GM12878 (cell line): ENCODE data around the gene ADAMTS7. TPM values are rescaled to one million over a fixed set of nuclear protein-coding genes. Genes with fewer than 3 reads are reported as not detected.

Experiments used
- ATAC-seq: fragments of 200-7000 bp; cut with Tn5 transposase; 3 replicates; pipeline ENCODE4 v1.9.1; 2020; ENCODE audit warnings: mild to moderate bottlenecking, moderate library complexity
- BruUV-seq: library from RNA; stranded (reverse); fragments of 400-500 nt; replicated peaks from 2 replicates; lab custom pipeline; 2021; lab: Mats Ljungman, UMichigan
- CTCF ChIA-PET: fragments of 300-600 bp; sonication (Branson Sonifier 250); formaldehyde crosslinking; extraction: SDS; loops from one replicate; lab custom pipeline; 2021; ENCODE audit warnings: inconsistent platforms; lab: Yijun Ruan, JAX
- POLR2A ChIA-PET: fragments of 350-600 bp; formaldehyde crosslinking; extraction: SDS; loops from one replicate; lab custom pipeline; 2021; ENCODE audit warnings: inconsistent platforms; lab: Charles Lee
- RAD21 ChIA-PET: fragments of 300-600 bp; sonication (Branson Sonifier 250); formaldehyde crosslinking; loops from one replicate; lab custom pipeline; 2023; ENCODE audit warnings: antibody characterized with exemption; ENCODE audit not compliant: unreplicated experiment; lab: Charles Lee
- SMC1A ChIA-PET: fragments of 300-600 bp; sonication (Branson Sonifier 250); formaldehyde crosslinking; loops from one replicate; lab custom pipeline; 2023; ENCODE audit not compliant: unreplicated experiment, uncharacterized antibody; lab: Charles Lee
- DNase-seq: peaks from one replicate; pipeline ENCODE4 v3.0.0-alpha.2; 2011; ENCODE audit warnings: low read depth, low spot score
- FAIRE-seq: peaks from 3 replicates; lab custom pipeline; 2011; peaks lifted over from hg19 to GRCh38; lab: Jason Lieb, UNC
- H2AFZ ChIP-seq: 2 replicates; pipeline ENCODE4 v1.6.0; 2011; ENCODE audit warnings: low read depth, low read length, control low read depth; ENCODE audit not compliant: control insufficient read depth
- H3K27ac ChIP-seq: 2 replicates; pipeline ENCODE4 v1.5.1; 2011; ENCODE audit warnings: control low read depth; ENCODE audit not compliant: control insufficient read depth, insufficient read depth
- H3K27me3 ChIP-seq, 2 experiments: replicated peaks in 1 of 2; 2 replicates each; pipeline versions ENCODE4 v1.6.0 to v1.6.1; 2011; ENCODE audit warnings: low read length in 1 of 2; ENCODE audit not compliant: control insufficient read depth in 2 of 2, insufficient read depth in 2 of 2
- H3K36me3 ChIP-seq, 2 experiments: 2 replicates each; pipeline ENCODE4 v1.5.1; 2011; ENCODE audit warnings: low read length in 1 of 2; ENCODE audit not compliant: control insufficient read depth in 2 of 2, insufficient read depth in 2 of 2
- H3K4me1 ChIP-seq: 2 replicates; pipeline ENCODE4 v1.6.1; 2011; ENCODE audit warnings: mild to moderate bottlenecking, low read length, moderate library complexity, mixed read lengths; ENCODE audit not compliant: control insufficient read depth, insufficient read depth
- H3K4me2 ChIP-seq: 2 replicates; pipeline ENCODE4 v1.6.0; 2011; ENCODE audit warnings: control low read depth; ENCODE audit not compliant: control insufficient read depth, insufficient read depth
- H3K4me3 ChIP-seq: fragments of 200-600 bp; sonication (generic); 2 replicates; pipeline ENCODE4 v1.5.1; 2016
- H3K79me2 ChIP-seq: 2 replicates; pipeline ENCODE4 v1.6.0; 2011; ENCODE audit warnings: low read length; ENCODE audit not compliant: control insufficient read depth, insufficient read depth
- H3K9ac ChIP-seq: 2 replicates; pipeline ENCODE4 v1.8.0; 2011; ENCODE audit warnings: low read length, control low read depth, mixed read lengths; ENCODE audit not compliant: control insufficient read depth, insufficient read depth
- H3K9me3 ChIP-seq: replicated peaks from 3 replicates; pipeline ENCODE4 v1.5.1; 2011; ENCODE audit warnings: mild to moderate bottlenecking, low read length; ENCODE audit not compliant: control insufficient read depth, insufficient read depth
- H4K20me1 ChIP-seq: 2 replicates; pipeline ENCODE4 v1.6.0; 2011; ENCODE audit not compliant: control insufficient read depth, insufficient read depth
- BRCA1 ChIP-seq: IDR thresholded peaks from 2 replicates; pipeline ENCODE4 v1.6.1; 2011; ENCODE audit warnings: low read depth, low read length, improper control_type of control experiment
- CREM ChIP-seq: IDR thresholded peaks from 2 replicates; pipeline ENCODE4 v1.6.1; 2014; ENCODE audit warnings: antibody characterized with exemption, low read depth
- EGR1 ChIP-seq, 2 experiments: IDR thresholded peaks; 1 replicate in 1 of 2; 2 replicates in 1 of 2; pipeline ENCODE4 v1.6.1; 2011 to 2012; ENCODE audit warnings: low read depth in 2 of 2, low read length in 2 of 2, borderline replicate concordance in 1 of 2, mild to moderate bottlenecking in 1 of 2, moderate library complexity in 1 of 2
- IKZF1 ChIP-seq: fragments of 450-650 bp; conservative IDR thresholded peaks from 2 replicates; pipeline ENCODE4 v1.6.1; 2017; ENCODE audit warnings: antibody characterized with exemption, mild to moderate bottlenecking
- JUNB ChIP-seq: IDR thresholded peaks from 2 replicates; pipeline ENCODE4 v1.6.1; 2016; ENCODE audit warnings: antibody characterized with exemption, mild to moderate bottlenecking
- MTA2 ChIP-seq: fragments of 450-650 bp; IDR thresholded peaks from 2 replicates; pipeline ENCODE4 v1.6.1; 2016; ENCODE audit warnings: low read depth, mild to moderate bottlenecking, moderate library complexity
- MXI1 ChIP-seq: fragments of 150-350 bp; IDR thresholded peaks from 2 replicates; pipeline ENCODE4 v1.6.1; 2011; ENCODE audit warnings: low read depth, mild to moderate bottlenecking, inconsistent platforms, low read length, improper control_type of control experiment
- MYB ChIP-seq: fragments of 150-350 bp; IDR thresholded peaks from 2 replicates; pipeline ENCODE4 v1.6.1; 2014; ENCODE audit warnings: mild to moderate bottlenecking, low read depth, low read length, borderline replicate concordance
- PAX5 ChIP-seq: IDR thresholded peaks from 2 replicates; pipeline ENCODE4 v1.6.1; 2011; ENCODE audit warnings: low read depth, low read length, borderline replicate concordance
- POLR2AphosphoS2 ChIP-seq: IDR thresholded peaks from 2 replicates; pipeline ENCODE4 v1.6.1; 2011; ENCODE audit warnings: low read depth, mild to moderate bottlenecking, low read length, improper control_type of control experiment, moderate library complexity
- RCOR1 ChIP-seq: conservative IDR thresholded peaks from 2 replicates; pipeline ENCODE4 v1.6.1; 2012; ENCODE audit warnings: low read depth, low read length, improper control_type of control experiment
- SREBF2 ChIP-seq: IDR thresholded peaks from 2 replicates; pipeline ENCODE4 v1.6.1; 2012; ENCODE audit warnings: mild to moderate bottlenecking, low read length
- TCF7 ChIP-seq: IDR thresholded peaks from 2 replicates; pipeline ENCODE4 v1.6.1; 2014; ENCODE audit warnings: antibody characterized with exemption, borderline replicate concordance
- ZBED1 ChIP-seq: IDR thresholded peaks from 2 replicates; pipeline ENCODE4 v1.6.1; 2016; ENCODE audit warnings: borderline replicate concordance
- ZSCAN29 ChIP-seq: fragments of 450-650 bp; IDR thresholded peaks from 2 replicates; pipeline ENCODE4 v1.6.1; 2017; ENCODE audit warnings: mild to moderate bottlenecking, moderate library complexity
- WGBS: methylation state at CpG from one replicate; pipeline ENCODE4 v1.1.6; 2016; ENCODE audit warnings: low lambda C conversion rate; ENCODE audit not compliant: insufficient replicate concordance, insufficient coverage; ENCODE audit errors: missing lambda C conversion rate; 5-methylcytosine and 5-hydroxymethylcytosine counted together
- in situ Hi-C: fragments of 300-500 bp; cut with MboI; formaldehyde crosslinking; loops from 9 replicates; pipeline ENCODE4 v1.14.3; 2018; ENCODE audit warnings: mixed read lengths
- intact Hi-C: fragments of 100-400 bp; cut with micrococcal nuclease; formaldehyde crosslinking; loops from one replicate; pipeline ENCODE4 v1.14.2; 2022; ENCODE audit not compliant: unreplicated experiment
- polyA plus RNA-seq, 11 experiments: library from polyadenylated mRNA; depleted of rRNA in 4 of 11; unstranded in 6 of 11; stranded (reverse) in 5 of 11; fragments of >200 nt; fragmentation: Nextera tagmentation in 4 of 11; fragmentation: Illumina TruSeq in 1 of 11; extraction: Ambion mirVana in 4 of 11; extraction: Trizol in 1 of 11; gene quantifications; 1 replicate in 1 of 11; 2 replicates in 10 of 11; pipeline versions ENCODE4 v1.2.1 to v1.2.3, GENCODE V29; 2011 to 2016; ENCODE audit warnings: inconsistent platforms in 2 of 11, missing spikeins in 2 of 11, low read depth in 1 of 11
- total RNA-seq, 4 experiments: library from RNA; depleted of rRNA in 3 of 4; stranded (reverse); fragments of >200 nt in 3 of 4; fragmentation: Illumina TruSeq in 1 of 4; extraction: Trizol in 1 of 4; gene quantifications; 2 replicates each; pipeline versions ENCODE4 v1.2.1 to v1.2.3, GENCODE V29; 2013 to 2021
- TF ChIP-seq, protein P1 (sequence below): fragments of 450-650 bp; IDR thresholded peaks from 2 replicates; pipeline ENCODE4 v1.6.1; 2017; ENCODE audit warnings: mild to moderate bottlenecking, low read depth, inconsistent platforms; ENCODE audit not compliant: poor library complexity, severe bottlenecking
- TF ChIP-seq, protein P2 (sequence below): fragments of 450-650 bp; IDR thresholded peaks from 2 replicates; pipeline ENCODE4 v1.6.1; 2017; ENCODE audit warnings: mild to moderate bottlenecking
- TF ChIP-seq, protein P3 (sequence below): IDR thresholded peaks from 2 replicates; pipeline ENCODE4 v1.6.1; 2012; ENCODE audit warnings: low read depth, low read length, improper control_type of control experiment

The ADAMTS7 gene
- total and polyA plus RNA-seq, 10 of the 15 experiments (the other 5 are each of a cell fraction or from before 2014, with no cell fraction given) = 0.03 to 0.28 (median 0.06) TPM; not detected in 6

DNA sequence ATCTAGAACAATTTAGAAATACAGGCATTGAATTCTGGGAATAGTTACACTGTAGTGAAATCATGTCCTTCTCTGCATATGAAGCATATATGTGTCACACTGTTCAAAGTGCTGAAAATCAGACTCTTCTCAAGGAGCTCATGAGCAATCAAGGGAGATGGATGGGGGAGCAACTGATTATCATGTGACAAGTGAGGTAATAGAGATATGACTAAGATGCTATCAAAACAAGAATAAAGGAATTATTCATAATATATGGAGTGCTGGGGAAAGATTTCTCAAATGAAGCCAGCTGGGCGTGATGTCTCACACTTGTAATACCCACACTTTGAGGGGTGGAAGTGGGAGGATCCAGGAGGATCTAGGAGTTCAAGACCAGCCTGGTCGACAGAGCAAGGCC is 95.3 kb downstream of the ADAMTS7 start:
- H3K79me2 ChIP-seq = no peaks in the 10 kb centered on the region
- H2AFZ ChIP-seq = no peak overlapping the region
- H3K4me2 ChIP-seq = no peak overlapping the region
- H3K27ac ChIP-seq = no peak overlapping the region
- no peak for DNase-seq
- no peak overlapping the region for H3K4me3 ChIP-seq
- H3K4me1 ChIP-seq = no peaks in the 10 kb centered on the region
- no peak overlapping the region for H3K9ac ChIP-seq
- WGBS = 0% methylated on average over 2 of the region's 2 CpGs
- in situ Hi-C loops = loop anchor here (10.0 kb wide), 1 partner anchor 601 kb away; no protein-coding TSS in a partner anchor
- no peak for FAIRE-seq
- H3K9me3 ChIP-seq = peaks cover 1% of the 10 kb centered on the region; the same call in 1 of the 3 replicates
- RAD21 ChIA-PET = no interaction called here
- TF ChIP-seq MTA2 (no peak), CREM (no peak), JUNB (no peak), RCOR1 (no peak), TCF7 (no peak), PAX5 (no peak), IKZF1 (no peak), ZBED1 (no peak), MXI1 (no peak), BRCA1 (no peak), ZSCAN29 (no peak), MYB (no peak), POLR2AphosphoS2 (no peak), EGR1 (IDR thresholded peaks at IDR 0.05; ENCODE audit: borderline replicate concordance in 1 of 2, low read depth in 2 of 2, low read length in 2 of 2) (no peak), SREBF2 (no peak)
- TF ChIP-seq, protein P1, sequence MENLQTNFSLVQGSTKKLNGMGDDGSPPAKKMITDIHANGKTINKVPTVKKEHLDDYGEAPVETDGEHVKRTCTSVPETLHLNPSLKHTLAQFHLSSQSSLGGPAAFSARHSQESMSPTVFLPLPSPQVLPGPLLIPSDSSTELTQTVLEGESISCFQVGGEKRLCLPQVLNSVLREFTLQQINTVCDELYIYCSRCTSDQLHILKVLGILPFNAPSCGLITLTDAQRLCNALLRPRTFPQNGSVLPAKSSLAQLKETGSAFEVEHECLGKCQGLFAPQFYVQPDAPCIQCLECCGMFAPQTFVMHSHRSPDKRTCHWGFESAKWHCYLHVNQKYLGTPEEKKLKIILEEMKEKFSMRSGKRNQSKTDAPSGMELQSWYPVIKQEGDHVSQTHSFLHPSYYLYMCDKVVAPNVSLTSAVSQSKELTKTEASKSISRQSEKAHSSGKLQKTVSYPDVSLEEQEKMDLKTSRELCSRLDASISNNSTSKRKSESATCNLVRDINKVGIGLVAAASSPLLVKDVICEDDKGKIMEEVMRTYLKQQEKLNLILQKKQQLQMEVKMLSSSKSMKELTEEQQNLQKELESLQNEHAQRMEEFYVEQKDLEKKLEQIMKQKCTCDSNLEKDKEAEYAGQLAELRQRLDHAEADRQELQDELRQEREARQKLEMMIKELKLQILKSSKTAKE = no peak
- TF ChIP-seq, protein P2, sequence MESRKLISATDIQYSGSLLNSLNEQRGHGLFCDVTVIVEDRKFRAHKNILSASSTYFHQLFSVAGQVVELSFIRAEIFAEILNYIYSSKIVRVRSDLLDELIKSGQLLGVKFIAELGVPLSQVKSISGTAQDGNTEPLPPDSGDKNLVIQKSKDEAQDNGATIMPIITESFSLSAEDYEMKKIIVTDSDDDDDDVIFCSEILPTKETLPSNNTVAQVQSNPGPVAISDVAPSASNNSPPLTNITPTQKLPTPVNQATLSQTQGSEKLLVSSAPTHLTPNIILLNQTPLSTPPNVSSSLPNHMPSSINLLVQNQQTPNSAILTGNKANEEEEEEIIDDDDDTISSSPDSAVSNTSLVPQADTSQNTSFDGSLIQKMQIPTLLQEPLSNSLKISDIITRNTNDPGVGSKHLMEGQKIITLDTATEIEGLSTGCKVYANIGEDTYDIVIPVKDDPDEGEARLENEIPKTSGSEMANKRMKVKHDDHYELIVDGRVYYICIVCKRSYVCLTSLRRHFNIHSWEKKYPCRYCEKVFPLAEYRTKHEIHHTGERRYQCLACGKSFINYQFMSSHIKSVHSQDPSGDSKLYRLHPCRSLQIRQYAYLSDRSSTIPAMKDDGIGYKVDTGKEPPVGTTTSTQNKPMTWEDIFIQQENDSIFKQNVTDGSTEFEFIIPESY = no peak
- TF ChIP-seq, protein P3, sequence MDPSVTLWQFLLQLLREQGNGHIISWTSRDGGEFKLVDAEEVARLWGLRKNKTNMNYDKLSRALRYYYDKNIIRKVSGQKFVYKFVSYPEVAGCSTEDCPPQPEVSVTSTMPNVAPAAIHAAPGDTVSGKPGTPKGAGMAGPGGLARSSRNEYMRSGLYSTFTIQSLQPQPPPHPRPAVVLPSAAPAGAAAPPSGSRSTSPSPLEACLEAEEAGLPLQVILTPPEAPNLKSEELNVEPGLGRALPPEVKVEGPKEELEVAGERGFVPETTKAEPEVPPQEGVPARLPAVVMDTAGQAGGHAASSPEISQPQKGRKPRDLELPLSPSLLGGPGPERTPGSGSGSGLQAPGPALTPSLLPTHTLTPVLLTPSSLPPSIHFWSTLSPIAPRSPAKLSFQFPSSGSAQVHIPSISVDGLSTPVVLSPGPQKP = no peak
- no peaks in the 10 kb centered on the region for H4K20me1 ChIP-seq
- SMC1A ChIA-PET = no interaction called here
- no peak for ATAC-seq
- CTCF ChIA-PET = no interaction called here
- POLR2A ChIA-PET = no interaction called here
- intact Hi-C loops = no loop called here
- no peaks in the 10 kb centered on the region for H3K27me3 ChIP-seq
- no TSS peak for BruUV-seq
- H3K36me3 ChIP-seq = no peaks in the 10 kb centered on the region
